GDM1 (cell line): ENCODE data around the gene RBM11.

Experiments used
- DNase-seq: peaks from one replicate; lab custom pipeline; 2025; lab: John Stamatoyannopoulos, UW

RBM11 gene

GRCh38 chr21:14271053-14271452, 55.1 kb downstream of the RBM11 start:
- no peak for DNase-seq

GRCh38 chr21:14271641-14272040, 55.7 kb downstream of the RBM11 start:
- no peak for DNase-seq

GRCh38 chr21:14273736-14274538, 58.0 kb downstream of the RBM11 start:
- no peak for DNase-seq

- no peak for DNase-seq
These were observed 59.8 kb downstream of the RBM11 start for GRCh38 chr21:14275702-14276205.
